Measurements from ENCODE around the gene PLXDC2.

PLXDC2 gene

GRCh38 chr10:20065814-20066213 is 249.6 kb downstream of the PLXDC2 start:
- DNase-seq = no peak

GRCh38 chr10:20073167-20073566 is 256.9 kb downstream of the PLXDC2 start:
- DNase-seq = no peak

- no peak for DNase-seq
Observed at GRCh38 chr10:20075713-20076112, 259.5 kb downstream of the PLXDC2 start.

- no peak for DNase-seq
Observed at GRCh38 chr10:20084451-20084850, 268.2 kb downstream of the PLXDC2 start.

- no peak for DNase-seq
Observed at GRCh38 chr10:20085115-20085514, 268.9 kb downstream of the PLXDC2 start.

GRCh38 chr10:20087353-20087752 is 271.1 kb downstream of the PLXDC2 start:
- no peak for DNase-seq

GRCh38 chr10:20088061-20088701 is 271.9 kb downstream of the PLXDC2 start:
- no peak for DNase-seq

- DNase-seq = no peak
Observed at GRCh38 chr10:20089879-20090278, 273.6 kb downstream of the PLXDC2 start.

- DNase-seq = no peak
Observed at GRCh38 chr10:20090831-20091230, 274.6 kb downstream of the PLXDC2 start.

GRCh38 chr10:20091698-20092097 is 275.5 kb downstream of the PLXDC2 start:
- no peak for DNase-seq

GRCh38 chr10:20093600-20093999 is 277.4 kb downstream of the PLXDC2 start:
- DNase-seq = no peak

- DNase-seq = no peak
Observed at GRCh38 chr10:20094226-20094976, 278.2 kb downstream of the PLXDC2 start.

- DNase-seq = no peak
Observed at GRCh38 chr10:20100171-20100570, 283.9 kb downstream of the PLXDC2 start.

GRCh38 chr10:20105236-20105635 is 289.0 kb downstream of the PLXDC2 start:
- DNase-seq = no peak

GRCh38 chr10:20105931-20106330 is 289.7 kb downstream of the PLXDC2 start:
- DNase-seq = no peak

- no peak for DNase-seq
Observed at GRCh38 chr10:20108021-20108420, 291.8 kb downstream of the PLXDC2 start.

GRCh38 chr10:20109613-20110012 is 293.4 kb downstream of the PLXDC2 start:
- DNase-seq = no peak

GRCh38 chr10:20110125-20111100 is 294.2 kb downstream of the PLXDC2 start:
- DNase-seq = no peak

GRCh38 chr10:20114179-20114578 is 297.9 kb downstream of the PLXDC2 start:
- DNase-seq = no peak

- no peak for DNase-seq
Observed at GRCh38 chr10:20115894-20116293, 299.7 kb downstream of the PLXDC2 start.

- DNase-seq = no peak
Observed at GRCh38 chr10:20117471-20117870, 301.2 kb downstream of the PLXDC2 start.

- DNase-seq = no peak
Observed at GRCh38 chr10:20118119-20118518, 301.9 kb downstream of the PLXDC2 start.

- no peak for DNase-seq
Observed at GRCh38 chr10:20128811-20129210, 312.6 kb downstream of the PLXDC2 start.

All from RPMI8226 (cell line).